Coronary artery (tissue), 2 donors: ENCODE results near the gene ASGR1.

Source experiments
- DNase-seq: peaks from one replicate; pipeline ENCODE4 v3.0.0-alpha.2; 2017; ENCODE audit warnings: low spot score
- H3K27ac ChIP-seq, 2 donors: fragments of 200-600 bp; sonication (generic); one replicate each; pipeline ENCODE4 v1.5.1; 2016 to 2019
- H3K4me3 ChIP-seq: fragments of 200-600 bp; sonication (generic); 2 replicates; pipeline ENCODE4 v1.5.1; 2016; ENCODE audit warnings: mild to moderate bottlenecking, moderate library complexity
- CTCF ChIP-seq: fragments of 200-600 bp; sonication (generic); IDR thresholded peaks from one replicate; pipeline ENCODE4 v1.5.1; 2019; ENCODE audit warnings: antibody characterized with exemption

The ASGR1 gene

DNA sequence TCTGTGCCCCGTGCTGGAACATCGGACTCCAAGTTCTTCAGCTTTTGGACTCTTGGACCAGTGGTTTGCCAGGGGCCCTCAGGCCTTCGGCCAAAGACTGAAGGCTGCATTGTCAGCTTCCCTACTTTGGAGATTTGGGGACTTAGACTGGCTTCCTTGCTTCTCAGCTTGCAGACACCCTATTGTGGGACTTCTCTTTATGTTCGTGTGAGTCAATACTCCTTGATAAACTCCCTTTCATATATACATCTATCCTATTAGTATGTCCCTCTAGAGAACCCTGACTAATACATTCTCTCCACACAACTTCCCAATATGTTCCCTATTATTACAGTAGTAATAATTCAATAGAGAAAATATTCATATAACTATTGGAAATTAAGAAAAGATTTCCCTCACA lies 55.3 kb downstream of the ASGR1 start:
- no peak for TF ChIP-seq CTCF
- no peak for DNase-seq
- no peak overlapping the region for H3K27ac ChIP-seq

More for the DNA sequence above, 55.3 kb downstream of the ASGR1 start:
- H3K4me3 ChIP-seq: no peak overlapping the region
